ENCODE results near the gene ZNF625.

DNA sequence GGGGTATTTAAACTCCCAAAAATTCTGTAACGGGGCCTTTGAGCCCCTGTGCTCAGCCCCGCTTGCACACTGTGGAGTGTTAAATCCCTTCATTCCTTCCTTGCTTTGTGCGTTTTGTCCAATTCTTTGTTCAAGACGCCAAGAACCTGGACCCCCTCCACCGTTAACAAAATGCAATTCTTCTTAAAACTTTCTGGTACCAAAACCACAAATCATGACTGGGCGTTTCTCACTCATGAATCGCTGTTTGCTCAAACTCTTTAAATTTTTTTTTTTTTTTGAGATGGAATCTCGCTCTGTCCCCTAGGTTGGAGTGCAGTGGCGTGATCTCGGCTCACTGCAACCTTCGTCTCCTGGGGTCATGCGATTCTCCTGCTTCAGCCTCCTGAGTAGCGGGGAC lies 17.3 kb downstream of the ZNF625 start:
- no peak for TF ChIP-seq POLR2A (IDR thresholded peaks at IDR 0.05; ENCODE audit: low read depth, low read length)
- no peak for TF ChIP-seq TAF1 (IDR thresholded peaks at IDR 0.05; ENCODE audit: borderline replicate concordance, low read depth, low read length)

All from GM12892 (cell line).